Measurements from ENCODE around the gene GUCY2C. TPM values are rescaled to one million over a fixed set of nuclear protein-coding genes. Genes with fewer than 3 reads are reported as not detected.

GUCY2C gene
- total RNA-seq, 4 donors from 2014 or later: 20.5 to 87.4 (median 77.5) TPM

DNA sequence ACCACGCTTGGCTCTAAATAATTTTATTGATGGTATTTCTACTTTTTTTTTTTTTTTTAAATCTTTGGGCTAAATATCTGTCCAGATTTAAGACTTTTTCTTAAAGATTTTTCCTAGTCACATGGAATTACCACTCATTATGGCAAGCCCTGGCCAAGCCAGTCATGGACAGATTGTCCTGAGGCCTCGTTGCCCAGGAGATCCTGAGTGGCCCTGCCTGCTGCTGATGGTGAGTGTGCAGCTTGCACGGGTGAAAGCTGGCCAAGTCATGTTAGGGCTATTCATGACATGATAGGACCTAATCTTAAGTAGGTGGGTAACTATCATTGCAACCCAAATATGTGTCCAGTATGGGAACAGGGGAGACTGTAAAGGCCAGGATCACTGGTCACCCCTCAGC, 27.8 kb downstream of the GUCY2C start:
- DNase-seq: no peak
- 82 to 100% methylated on average over 3 of the region's 3 CpGs for WGBS, 2 donors (ENCODE audit: low coverage in 1 of 2)
- H3K27ac ChIP-seq: no peak overlapping the region
- no peak overlapping the region for H3K4me3 ChIP-seq
- H3K36me3 ChIP-seq: peaks cover 0 to 5% (median 0%) of the 10 kb centered on the region in 4 donors
- no peak for TF ChIP-seq POLR2AphosphoS5 (IDR thresholded peaks at IDR 0.05)
- no peak for TF ChIP-seq POLR2A (IDR thresholded peaks at IDR 0.05)
- no peak for TF ChIP-seq EP300 (IDR thresholded peaks at IDR 0.05; ENCODE audit: low read depth)
- TF ChIP-seq, protein P1, sequence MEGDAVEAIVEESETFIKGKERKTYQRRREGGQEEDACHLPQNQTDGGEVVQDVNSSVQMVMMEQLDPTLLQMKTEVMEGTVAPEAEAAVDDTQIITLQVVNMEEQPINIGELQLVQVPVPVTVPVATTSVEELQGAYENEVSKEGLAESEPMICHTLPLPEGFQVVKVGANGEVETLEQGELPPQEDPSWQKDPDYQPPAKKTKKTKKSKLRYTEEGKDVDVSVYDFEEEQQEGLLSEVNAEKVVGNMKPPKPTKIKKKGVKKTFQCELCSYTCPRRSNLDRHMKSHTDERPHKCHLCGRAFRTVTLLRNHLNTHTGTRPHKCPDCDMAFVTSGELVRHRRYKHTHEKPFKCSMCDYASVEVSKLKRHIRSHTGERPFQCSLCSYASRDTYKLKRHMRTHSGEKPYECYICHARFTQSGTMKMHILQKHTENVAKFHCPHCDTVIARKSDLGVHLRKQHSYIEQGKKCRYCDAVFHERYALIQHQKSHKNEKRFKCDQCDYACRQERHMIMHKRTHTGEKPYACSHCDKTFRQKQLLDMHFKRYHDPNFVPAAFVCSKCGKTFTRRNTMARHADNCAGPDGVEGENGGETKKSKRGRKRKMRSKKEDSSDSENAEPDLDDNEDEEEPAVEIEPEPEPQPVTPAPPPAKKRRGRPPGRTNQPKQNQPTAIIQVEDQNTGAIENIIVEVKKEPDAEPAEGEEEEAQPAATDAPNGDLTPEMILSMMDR (IDR thresholded peaks at IDR 0.05): no peak
- H3K9me3 ChIP-seq: no peaks in the 10 kb centered on the region
- peaks cover 0 to 4% (median 1%) of the 10 kb centered on the region in 4 donors for H3K4me1 ChIP-seq
- in situ Hi-C loops (cut with MboI; ENCODE audit: low pct_ligation_motif_present in 1 of 4, low pct_unique_long_range_greater_than_20kb in 1 of 4, low sequenced_read_pairs in 3 of 4): loop anchor here in 1 of 4 donors (25.0 kb wide), 1 partner anchor 431 kb away; no protein-coding TSS in a partner anchor
- H3K27me3 ChIP-seq: no peaks in the 10 kb centered on the region
- intact Hi-C loops (cut with DNase I; ENCODE audit: low total_unique reads): no loop called here

DNA sequence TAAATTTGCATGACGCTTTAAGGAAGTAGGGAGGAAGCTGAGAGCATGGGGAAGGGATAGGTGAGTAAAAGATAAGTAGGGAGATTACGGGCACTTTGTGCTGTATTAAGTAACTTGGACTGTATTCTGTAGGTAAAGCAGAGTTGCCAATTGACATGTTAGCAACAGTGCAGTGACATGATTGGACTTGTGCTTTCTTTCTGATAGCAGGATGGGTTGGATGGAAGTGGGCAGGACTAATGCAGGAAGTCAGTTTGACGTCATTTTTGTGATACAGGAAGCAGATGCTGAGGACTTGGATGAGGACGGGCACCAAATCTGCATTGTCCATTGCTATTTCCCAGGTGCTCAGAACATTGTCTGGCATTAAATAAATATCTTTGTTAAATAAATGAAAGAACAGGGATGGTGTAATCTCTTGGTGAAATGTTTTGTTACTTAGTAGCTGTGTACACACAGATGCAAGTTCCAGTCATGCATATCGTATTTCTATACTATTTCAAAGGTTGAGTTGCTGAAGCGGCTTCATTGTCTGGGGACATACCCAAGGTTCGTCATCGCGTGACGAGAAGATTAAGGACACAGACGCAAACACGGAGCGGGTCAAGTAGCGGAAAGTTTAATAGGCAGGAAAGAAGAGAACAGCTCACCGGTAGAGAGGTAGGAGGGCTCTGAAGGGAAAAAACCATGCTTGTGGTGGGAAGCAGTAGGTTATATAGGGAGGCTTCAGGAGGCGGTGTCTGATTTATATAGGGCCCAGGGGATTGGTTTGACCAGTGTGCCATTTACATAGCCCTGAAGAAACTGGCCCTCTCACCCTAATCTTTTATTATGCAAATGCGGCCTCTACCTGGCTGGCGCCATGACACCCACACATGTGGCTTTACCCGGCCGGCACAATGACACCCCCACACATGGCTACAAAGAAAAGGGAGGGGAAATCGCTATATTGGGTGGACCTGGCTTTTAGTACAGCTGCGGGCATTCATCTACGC, 30.7 kb downstream of the GUCY2C start:
- Histone ChIP-seq H3K4me3 (no peak overlapping the region), H3K4me1 (peaks cover 0 to 4% (median 1%) of the 10 kb centered on the region in 4 donors), H3K27ac (no peak overlapping the region), H3K27me3 (no peaks in the 10 kb centered on the region), H3K36me3 (peaks cover 0 to 3% (median 0%) of the 10 kb centered on the region in 4 donors), H3K9me3 (no peaks in the 10 kb centered on the region)
- TF ChIP-seq, protein P1 (IDR thresholded peaks at IDR 0.05): no peak
- TF ChIP-seq POLR2A (IDR thresholded peaks at IDR 0.05): no peak
- no peak for TF ChIP-seq EP300 (IDR thresholded peaks at IDR 0.05; ENCODE audit: low read depth)
- TF ChIP-seq POLR2AphosphoS5 (IDR thresholded peaks at IDR 0.05): no peak
- no peak for DNase-seq
- WGBS, 2 donors (ENCODE audit: low coverage in 1 of 2): 89 to 93% methylated on average over 23 of the region's 23 CpGs
- in situ Hi-C loops (cut with MboI; ENCODE audit: low pct_ligation_motif_present in 1 of 4, low pct_unique_long_range_greater_than_20kb in 1 of 4, low sequenced_read_pairs in 3 of 4): loop anchor here in 1 of 4 donors (25.0 kb wide), 1 partner anchor 428 kb away; no protein-coding TSS in a partner anchor
- intact Hi-C loops (cut with DNase I; ENCODE audit: low total_unique reads): no loop called here

DNA sequence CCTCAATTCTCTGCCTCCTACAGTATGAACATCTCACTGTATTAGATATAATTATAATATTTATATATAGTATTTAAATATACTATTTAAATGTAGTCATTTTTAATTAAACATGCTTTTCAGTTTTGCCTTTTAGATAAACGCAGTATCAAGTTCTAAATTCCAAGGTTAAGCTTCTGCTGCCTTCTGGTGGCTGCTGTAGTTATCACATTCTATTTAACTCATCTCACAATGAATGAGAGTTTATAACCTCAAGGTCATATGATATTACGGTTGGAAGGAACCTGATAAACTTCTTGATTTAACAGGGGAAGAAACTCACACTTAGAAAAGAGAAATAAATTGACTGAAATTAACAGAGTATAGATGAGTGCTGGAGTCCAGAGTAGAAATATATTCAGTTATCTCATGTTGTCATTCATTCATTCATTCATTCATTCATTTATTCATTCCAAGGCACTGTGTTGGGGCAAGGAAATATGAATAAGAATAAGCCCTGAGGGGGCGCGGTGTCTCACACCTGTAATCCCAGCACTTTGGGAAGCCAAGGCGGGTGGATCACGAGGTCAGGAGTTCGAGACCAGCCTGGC, 31.9 kb downstream of the GUCY2C start:
- Histone ChIP-seq H3K36me3 (peaks cover 0 to 5% (median 0%) of the 10 kb centered on the region in 4 donors), H3K27ac (no peak overlapping the region), H3K27me3 (no peaks in the 10 kb centered on the region), H3K4me3 (no peak overlapping the region), H3K9me3 (no peaks in the 10 kb centered on the region), H3K4me1 (peaks cover 0 to 4% (median 1%) of the 10 kb centered on the region in 4 donors)
- 5 to 67% methylated on average over 2 to 7 of the region's 7 CpGs for WGBS, 2 donors (ENCODE audit: low coverage in 1 of 2)
- in situ Hi-C loops (cut with MboI; ENCODE audit: low pct_ligation_motif_present in 1 of 4, low pct_unique_long_range_greater_than_20kb in 1 of 4, low sequenced_read_pairs in 3 of 4) (loop anchor here in 1 of 4 donors (25.0 kb wide), 1 partner anchor 427 kb away; no protein-coding TSS in a partner anchor), intact Hi-C loops (cut with DNase I; ENCODE audit: low total_unique reads) (no loop called here)
- TF ChIP-seq, protein P1 (IDR thresholded peaks at IDR 0.05): peak; percentile 61 to 76 (median 66)
- TF ChIP-seq POLR2AphosphoS5 (IDR thresholded peaks at IDR 0.05): no peak
- DNase-seq: peak; percentile 22

DNA sequence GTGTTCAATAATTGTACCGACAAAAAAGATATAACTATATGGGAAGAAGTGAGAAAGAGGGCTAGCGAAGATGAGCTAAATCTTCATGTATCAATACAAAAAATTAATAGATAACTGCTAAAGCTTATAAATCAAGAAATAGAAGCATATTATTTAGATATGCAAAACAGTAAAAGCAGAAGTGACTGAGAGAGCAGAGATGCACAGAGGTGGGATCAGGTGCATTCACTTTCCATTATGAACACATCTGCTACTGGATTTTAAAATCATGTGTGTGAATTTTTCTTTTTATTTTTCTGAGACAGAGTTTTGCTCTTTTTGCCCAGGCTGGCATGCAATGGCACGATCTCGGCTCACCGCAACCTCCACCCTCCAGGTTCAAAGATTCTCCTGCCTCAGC, 33.4 kb downstream of the GUCY2C start:
- in situ Hi-C loops (cut with MboI; ENCODE audit: low pct_ligation_motif_present in 1 of 4, low pct_unique_long_range_greater_than_20kb in 1 of 4, low sequenced_read_pairs in 3 of 4): loop anchor here in 1 of 4 donors (25.0 kb wide), 1 partner anchor 426 kb away; no protein-coding TSS in a partner anchor
- Histone ChIP-seq H3K27me3 (no peaks in the 10 kb centered on the region), H3K4me1 (peaks cover 0 to 4% (median 1%) of the 10 kb centered on the region in 4 donors), H3K4me3 (no peak overlapping the region), H3K36me3 (peaks cover 0 to 5% (median 0%) of the 10 kb centered on the region in 4 donors), H3K27ac (no peak overlapping the region), H3K9me3 (no peaks in the 10 kb centered on the region)
- no peak for DNase-seq
- WGBS, 2 donors (ENCODE audit: low coverage in 1 of 2): 90 to 94% methylated on average over 5 of the region's 5 CpGs
- intact Hi-C loops (cut with DNase I; ENCODE audit: low total_unique reads): no loop called here
- TF ChIP-seq POLR2A (IDR thresholded peaks at IDR 0.05): no peak
